ENCODE results near the gene SSBP2. TPM values are rescaled to one million over a fixed set of nuclear protein-coding genes. Genes with fewer than 3 reads are reported as not detected.
"Not testable (repeated sequence)": the region's sequence is repeated elsewhere in the genome, so short reads cannot be mapped to it uniquely, and the experiment has no call there.

The SSBP2 gene
- total RNA-seq, 2 experiments from 2014 or later = 13.0 to 14.2 TPM

DNA sequence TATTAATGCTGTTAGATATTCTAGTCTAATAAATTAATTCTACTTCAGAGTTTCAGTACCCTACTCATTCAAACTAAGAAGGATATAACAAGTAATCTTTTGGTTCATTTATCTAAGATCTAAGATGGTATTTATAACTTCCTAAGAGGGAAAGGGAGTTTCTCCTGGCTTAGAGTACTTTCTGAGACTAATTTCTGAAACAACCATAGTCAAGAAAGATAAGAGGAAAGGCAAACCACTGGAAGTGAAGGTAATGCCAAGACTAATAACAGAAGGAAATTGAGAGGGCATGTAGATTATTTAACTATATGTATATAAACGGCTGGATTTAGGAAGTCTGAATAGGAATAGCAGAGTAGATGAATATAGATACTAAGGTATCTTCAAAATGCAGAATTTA, 244.5 kb downstream of the SSBP2 start:
- Mint-ChIP-seq H3K27me3 (no peaks in the 10 kb centered on the region), H3K36me3 (no peaks in the 10 kb centered on the region), H3K4me3 (no peak overlapping the region), H3K4me1 (ENCODE audit: low read depth) (no peaks in the 10 kb centered on the region), H3K9me3 (peaks cover 2% of the 10 kb centered on the region), H3K27ac (no peak overlapping the region)
- intact Hi-C loops (cut with micrococcal nuclease) = loop anchor here (5.0 kb wide), 1 partner anchor 346 kb away; no protein-coding TSS in a partner anchor
- POLR2A ChIA-PET = no interaction called here
- no peak for DNase-seq
- CTCF ChIA-PET = interaction anchor here (0.6 to 2.2 kb wide), 11 partner anchors 10 to 720 kb away, joined by 3 to 11 read pairs (median 4); partner anchors contain the start of gene SSBP2

DNA sequence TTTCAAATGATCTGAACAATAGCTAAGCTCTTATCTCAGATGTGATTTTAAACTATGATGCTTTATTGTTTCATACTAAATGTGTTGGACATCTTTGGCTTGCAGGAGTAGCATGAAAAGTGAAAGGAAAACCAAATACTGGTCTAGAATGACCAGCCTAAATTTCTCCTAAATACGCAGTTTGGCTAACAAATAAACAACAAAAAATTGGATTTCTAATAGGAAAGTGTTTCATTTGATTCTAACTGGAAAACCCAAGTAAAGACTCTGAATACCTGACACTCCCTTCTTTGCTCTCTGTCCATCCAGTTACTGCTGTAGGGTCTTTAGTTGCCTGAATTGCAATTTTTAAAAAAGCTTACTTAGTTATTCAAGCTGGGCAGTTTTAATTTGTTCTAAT, 245.2 kb downstream of the SSBP2 start:
- POLR2A ChIA-PET = no interaction called here
- Mint-ChIP-seq H3K27me3 (no peaks in the 10 kb centered on the region), H3K4me1 (ENCODE audit: low read depth) (no peaks in the 10 kb centered on the region), H3K36me3 (no peaks in the 10 kb centered on the region), H3K9me3 (peaks cover 2% of the 10 kb centered on the region), H3K4me3 (no peak overlapping the region), H3K27ac (no peak overlapping the region)
- CTCF ChIA-PET = interaction anchor here (2.2 kb wide), 1 partner anchor 660 kb away, joined by 11 read pairs; no protein-coding TSS in a partner anchor
- intact Hi-C loops (cut with micrococcal nuclease) = loop anchor here (5.0 kb wide), 1 partner anchor 347 kb away; no protein-coding TSS in a partner anchor
- no peak for DNase-seq

DNA sequence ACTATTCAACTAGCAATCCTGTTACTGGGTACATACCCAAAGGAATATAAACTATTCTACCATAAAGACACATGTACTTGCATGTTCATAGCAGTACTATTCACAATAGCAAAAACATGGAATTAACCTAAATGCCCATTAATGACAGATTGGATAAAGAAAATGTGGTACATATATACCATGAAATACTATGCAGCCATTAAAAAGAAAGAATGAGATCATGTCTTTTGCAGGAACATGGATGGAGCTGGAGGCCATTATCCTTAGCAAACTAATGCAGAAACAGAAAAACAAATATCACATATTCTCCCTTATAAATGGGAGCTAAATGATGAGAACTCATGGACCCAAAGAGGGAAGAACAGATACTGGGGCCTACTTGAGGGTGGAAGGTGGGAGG, 247.3 kb downstream of the SSBP2 start:
- DNase-seq; H3K36me3 Mint-ChIP-seq; H3K9me3 Mint-ChIP-seq; H3K4me3 Mint-ChIP-seq; H3K4me1 Mint-ChIP-seq (ENCODE audit: low read depth); H3K27ac Mint-ChIP-seq; POLR2A ChIA-PET; intact Hi-C loops (cut with micrococcal nuclease); H3K27me3 Mint-ChIP-seq: not testable (repeated sequence)
- CTCF ChIA-PET = interaction anchor here (1.4 kb wide), 1 partner anchor 722 kb away, joined by 3 read pairs; no protein-coding TSS in a partner anchor

DNA sequence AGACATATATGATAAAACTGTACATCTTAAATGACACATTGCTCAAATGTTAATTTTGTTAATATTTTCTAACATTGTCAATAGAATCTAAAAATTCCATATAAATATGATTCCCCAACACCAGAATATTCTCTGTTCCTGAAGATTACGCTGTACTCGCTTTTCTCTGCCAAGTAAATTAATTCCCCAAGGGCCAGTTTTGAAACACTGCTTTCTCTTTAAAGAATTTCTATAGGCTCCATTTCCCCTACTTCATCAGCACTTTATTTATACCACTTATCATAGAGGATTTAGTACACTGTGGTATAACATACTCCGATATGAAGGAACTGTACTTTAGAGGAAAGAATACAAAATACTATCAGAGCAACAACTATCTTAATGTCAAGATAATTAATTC, 255.6 kb downstream of the SSBP2 start:
- no peak overlapping the region for H3K4me3 Mint-ChIP-seq
- no peaks in the 10 kb centered on the region for H3K27me3 Mint-ChIP-seq
- H3K9me3 Mint-ChIP-seq = no peaks in the 10 kb centered on the region
- POLR2A ChIA-PET = no interaction called here
- intact Hi-C loops (cut with micrococcal nuclease) = no loop called here
- CTCF ChIA-PET = no interaction called here
- H3K27ac Mint-ChIP-seq = no peak overlapping the region
- H3K36me3 Mint-ChIP-seq = no peaks in the 10 kb centered on the region
- no peak for DNase-seq
- no peaks in the 10 kb centered on the region for H3K4me1 Mint-ChIP-seq (ENCODE audit: low read depth)

DNA sequence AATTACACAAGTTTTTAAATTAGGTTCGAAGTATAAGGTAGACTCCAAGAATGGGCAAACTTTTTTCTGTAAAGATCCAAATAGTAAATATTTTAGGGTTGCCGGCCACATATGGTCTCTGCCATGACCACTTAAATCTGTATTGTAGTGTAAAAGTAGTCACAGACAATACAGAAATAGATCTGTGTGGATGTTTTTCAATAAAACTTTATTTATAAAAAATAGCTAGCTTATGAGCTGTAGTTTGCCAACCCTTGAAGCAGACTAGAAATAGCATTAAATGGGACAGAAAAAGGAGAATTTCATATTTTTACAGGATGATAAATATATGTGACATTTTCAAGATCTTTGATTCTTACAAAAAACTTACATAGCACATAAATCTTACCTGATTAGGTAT, 262.0 kb downstream of the SSBP2 start:
- Mint-ChIP-seq H3K4me3 (no peak overlapping the region), H3K27ac (no peak overlapping the region), H3K27me3 (no peaks in the 10 kb centered on the region), H3K9me3 (no peaks in the 10 kb centered on the region), H3K36me3 (no peaks in the 10 kb centered on the region), H3K4me1 (ENCODE audit: low read depth) (no peaks in the 10 kb centered on the region)
- CTCF ChIA-PET = no interaction called here
- no peak for DNase-seq
- intact Hi-C loops (cut with micrococcal nuclease) = no loop called here
- POLR2A ChIA-PET = no interaction called here

DNA sequence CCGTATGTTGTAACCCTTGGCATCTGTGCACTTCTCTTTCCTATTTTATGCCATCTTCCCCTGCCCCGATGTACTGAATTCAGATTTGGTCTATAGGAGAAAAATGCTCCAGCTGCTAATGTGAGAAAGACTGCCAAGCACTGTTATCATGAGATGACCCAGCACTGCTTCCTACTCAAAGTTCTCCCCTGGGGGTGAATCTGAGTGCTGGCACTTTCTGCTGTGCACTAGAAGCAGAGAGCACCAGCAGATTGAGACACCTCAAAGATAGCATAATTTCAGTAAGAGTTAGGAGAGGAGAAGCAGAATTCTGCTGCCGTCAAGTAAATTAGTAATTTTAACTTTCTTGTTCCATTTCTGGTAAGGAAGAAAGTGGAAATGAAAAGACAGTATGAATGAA, 264.2 kb downstream of the SSBP2 start:
- no peaks in the 10 kb centered on the region for H3K36me3 Mint-ChIP-seq
- H3K4me1 Mint-ChIP-seq (ENCODE audit: low read depth) = no peaks in the 10 kb centered on the region
- no peak overlapping the region for H3K4me3 Mint-ChIP-seq
- DNase-seq = no peak
- H3K27ac Mint-ChIP-seq = no peak overlapping the region
- POLR2A ChIA-PET = no interaction called here
- CTCF ChIA-PET = no interaction called here
- intact Hi-C loops (cut with micrococcal nuclease) = no loop called here
- H3K27me3 Mint-ChIP-seq = no peaks in the 10 kb centered on the region
- H3K9me3 Mint-ChIP-seq = no peaks in the 10 kb centered on the region

DNA sequence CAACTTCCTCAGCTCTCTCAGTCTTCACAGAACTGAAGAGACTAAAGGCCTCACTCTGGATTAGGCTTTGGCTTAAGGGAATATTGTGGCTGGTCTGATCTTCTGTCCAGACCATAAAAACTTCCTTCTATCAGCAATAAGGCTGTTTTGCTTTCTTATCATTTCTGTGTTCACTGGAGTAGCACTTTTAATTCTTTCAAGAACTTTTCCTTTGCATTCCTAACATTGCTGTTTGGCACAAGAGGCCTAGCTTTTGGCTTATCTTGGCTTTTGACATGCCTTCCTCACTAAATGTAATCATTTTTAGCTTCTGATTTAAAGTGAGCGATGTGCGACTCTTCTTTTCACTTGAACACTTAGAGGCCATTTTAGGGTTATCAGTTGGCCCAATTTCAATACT, 268.3 kb downstream of the SSBP2 start:
- Mint-ChIP-seq H3K9me3 (no peaks in the 10 kb centered on the region), H3K4me3 (no peak overlapping the region), H3K27ac (no peak overlapping the region), H3K27me3 (no peaks in the 10 kb centered on the region), H3K36me3 (no peaks in the 10 kb centered on the region), H3K4me1 (ENCODE audit: low read depth) (no peaks in the 10 kb centered on the region)
- DNase-seq = no peak
- intact Hi-C loops (cut with micrococcal nuclease) = no loop called here
- ChIA-PET POLR2A (no interaction called here), CTCF (no interaction called here)

DNA sequence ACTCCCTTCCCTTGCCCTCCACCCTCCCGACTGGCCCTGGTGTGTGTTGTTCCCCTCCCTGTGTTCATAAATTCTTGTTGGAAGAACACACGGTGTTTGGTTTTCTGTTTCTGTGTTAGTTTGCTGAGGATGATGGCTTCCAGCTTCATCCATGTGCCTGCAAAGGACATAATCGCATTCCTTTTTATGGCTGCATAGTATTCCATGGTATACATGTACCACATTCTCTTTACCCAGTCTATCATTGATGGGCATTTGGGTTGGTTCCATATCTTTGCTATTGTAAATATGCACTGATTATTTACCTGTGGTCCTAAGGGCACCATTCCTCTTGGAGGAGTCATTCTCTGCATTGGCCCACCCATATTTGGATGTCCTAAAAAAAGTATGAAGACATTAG, 277.5 kb downstream of the SSBP2 start:
- POLR2A ChIA-PET; H3K27ac Mint-ChIP-seq; CTCF ChIA-PET; H3K27me3 Mint-ChIP-seq; DNase-seq; H3K9me3 Mint-ChIP-seq; intact Hi-C loops (cut with micrococcal nuclease); H3K4me1 Mint-ChIP-seq (ENCODE audit: low read depth); H3K36me3 Mint-ChIP-seq; H3K4me3 Mint-ChIP-seq: not testable (repeated sequence)

DNA sequence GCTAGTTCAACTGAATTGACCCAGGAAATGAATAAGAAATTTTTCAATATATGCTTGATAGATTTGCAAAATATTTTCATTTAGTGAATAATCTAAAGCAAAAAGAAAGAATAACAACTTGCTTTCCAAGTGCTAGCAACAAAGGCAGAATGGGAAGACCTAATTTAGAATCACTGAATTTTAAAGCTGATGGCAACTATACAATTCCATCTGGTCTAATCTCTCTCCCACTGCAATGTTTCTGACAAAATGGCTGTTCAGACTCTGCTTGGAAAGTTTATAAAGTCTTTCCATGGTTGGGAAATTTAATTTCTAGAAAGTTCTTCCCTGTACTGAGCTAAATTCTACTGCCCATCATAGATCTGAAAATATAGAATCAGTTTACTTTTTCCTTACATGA, 281.2 kb downstream of the SSBP2 start:
- CTCF ChIA-PET = no interaction called here
- Mint-ChIP-seq H3K27ac (no peak overlapping the region), H3K9me3 (peaks cover 5% of the 10 kb centered on the region), H3K4me3 (no peak overlapping the region), H3K27me3 (no peaks in the 10 kb centered on the region), H3K36me3 (peaks cover 8% of the 10 kb centered on the region), H3K4me1 (ENCODE audit: low read depth) (no peaks in the 10 kb centered on the region)
- no peak for DNase-seq
- POLR2A ChIA-PET = no interaction called here
- intact Hi-C loops (cut with micrococcal nuclease) = no loop called here

DNA sequence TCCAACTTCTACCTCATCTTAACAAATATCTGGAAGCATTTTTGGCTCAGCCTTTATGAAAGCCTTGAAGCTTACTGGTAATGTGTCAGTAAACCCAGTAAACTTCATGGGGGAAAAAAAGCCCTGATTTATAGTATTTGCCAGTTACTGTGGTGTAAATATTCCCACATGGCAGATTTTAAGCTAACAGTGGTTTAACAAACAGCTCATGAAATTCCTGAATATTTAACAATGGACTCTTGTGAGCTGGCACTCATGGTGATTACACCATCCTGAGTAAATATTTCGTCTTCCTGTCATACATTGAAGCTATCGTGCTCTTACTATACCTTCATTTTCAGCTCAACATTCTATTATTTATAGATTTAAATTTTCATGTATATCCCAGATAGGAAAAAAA, 300.0 kb downstream of the SSBP2 start:
- Mint-ChIP-seq H3K4me3 (no peak overlapping the region), H3K27me3 (no peaks in the 10 kb centered on the region), H3K4me1 (ENCODE audit: low read depth) (no peaks in the 10 kb centered on the region), H3K27ac (no peak overlapping the region), H3K36me3 (peaks cover 6% of the 10 kb centered on the region), H3K9me3 (no peaks in the 10 kb centered on the region)
- ChIA-PET CTCF (no interaction called here), POLR2A (no interaction called here)
- no peak for DNase-seq
- intact Hi-C loops (cut with micrococcal nuclease) = no loop called here

DNA sequence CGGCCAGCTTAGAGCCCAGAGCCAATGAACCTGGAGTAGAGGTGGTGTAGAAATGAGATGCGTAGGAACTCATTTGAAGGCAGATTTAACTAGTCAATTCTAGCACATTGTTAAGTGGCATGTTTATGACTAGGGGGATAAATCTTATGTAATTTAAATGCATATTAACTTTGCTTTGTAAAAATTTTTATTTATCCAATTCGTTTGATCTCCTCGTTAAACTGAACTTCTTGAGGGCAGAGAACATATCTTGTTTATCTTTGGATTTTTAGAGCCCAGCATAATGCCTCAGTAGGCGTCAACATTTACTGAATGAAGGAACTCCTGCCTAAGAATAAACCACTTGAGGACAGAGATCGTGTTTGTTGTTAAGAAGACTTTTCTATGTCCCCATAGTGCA, 315.9 kb downstream of the SSBP2 start:
- CTCF ChIA-PET = no interaction called here
- no peaks in the 10 kb centered on the region for H3K27me3 Mint-ChIP-seq

DNA sequence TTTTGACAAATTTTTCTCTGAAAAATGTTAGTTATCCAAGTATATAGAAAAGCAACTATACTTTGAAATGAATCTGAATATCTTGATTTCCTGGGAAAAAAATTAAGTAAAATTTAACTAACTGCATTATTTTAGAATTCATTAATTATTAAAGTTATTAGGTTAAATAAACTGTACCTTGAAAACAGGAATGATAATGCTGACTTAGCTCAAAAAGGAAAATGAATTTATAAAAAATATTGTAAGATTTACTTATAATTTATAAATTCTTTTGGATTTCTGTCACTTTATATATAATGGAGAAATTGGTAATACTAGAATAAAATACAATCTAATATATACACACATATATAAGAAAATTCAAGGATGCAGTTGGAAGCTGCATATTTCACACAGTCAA, 320.9 kb downstream of the SSBP2 start:
- ChIA-PET POLR2A (no interaction called here), CTCF (no interaction called here)
- DNase-seq = no peak
- H3K27ac Mint-ChIP-seq = no peak overlapping the region
- no peak overlapping the region for H3K4me3 Mint-ChIP-seq
- H3K9me3 Mint-ChIP-seq = no peaks in the 10 kb centered on the region
- peaks cover 3% of the 10 kb centered on the region for H3K4me1 Mint-ChIP-seq (ENCODE audit: low read depth)
- H3K36me3 Mint-ChIP-seq = no peaks in the 10 kb centered on the region
- intact Hi-C loops (cut with micrococcal nuclease) = loop anchor here (5.0 to 10.0 kb wide), 3 partner anchors 295 to 542 kb away; partner anchors contain the start of gene ATG10
- H3K27me3 Mint-ChIP-seq = no peaks in the 10 kb centered on the region

More for the DNA sequence above, 315.9 kb downstream of the SSBP2 start:
- Mint-ChIP-seq H3K4me3 (no peak overlapping the region), H3K27ac (no peak overlapping the region), H3K9me3 (no peaks in the 10 kb centered on the region), H3K4me1 (ENCODE audit: low read depth) (no peaks in the 10 kb centered on the region), H3K36me3 (no peaks in the 10 kb centered on the region)
- POLR2A ChIA-PET = no interaction called here
- intact Hi-C loops (cut with micrococcal nuclease) = no loop called here
- no peak for DNase-seq

DNA sequence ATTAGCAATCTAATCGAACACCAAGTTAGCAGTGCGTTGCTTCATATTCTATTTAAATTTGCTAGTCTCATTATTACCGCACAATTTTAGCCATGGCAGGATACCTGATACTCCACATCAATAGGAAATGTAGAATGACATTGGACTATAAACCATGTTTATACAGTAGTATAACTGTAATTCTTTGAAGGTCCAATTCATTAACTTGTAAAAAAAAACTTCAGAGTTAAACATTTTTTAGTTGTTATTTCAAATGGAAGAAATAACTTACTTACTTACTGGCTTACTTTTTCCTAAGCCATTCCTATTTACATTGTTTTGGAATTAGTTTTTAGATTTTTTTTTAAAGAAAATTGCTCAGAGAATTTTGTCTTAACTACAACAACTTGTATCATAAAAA, 321.5 kb downstream of the SSBP2 start:
- Mint-ChIP-seq H3K36me3 (no peaks in the 10 kb centered on the region), H3K9me3 (no peaks in the 10 kb centered on the region), H3K4me3 (no peak overlapping the region), H3K27ac (no peak overlapping the region), H3K27me3 (no peaks in the 10 kb centered on the region), H3K4me1 (ENCODE audit: low read depth) (peaks cover 3% of the 10 kb centered on the region)
- ChIA-PET CTCF (interaction anchor here (2.0 kb wide), 1 partner anchor 410 kb away, joined by 5 read pairs; no protein-coding TSS in a partner anchor), POLR2A (no interaction called here)
- intact Hi-C loops (cut with micrococcal nuclease) = loop anchor here (5.0 to 10.0 kb wide), 3 partner anchors 295 to 543 kb away; partner anchors contain the start of gene ATG10
- DNase-seq = no peak
